ENCODE data around the gene TSPAN13. TPM values are rescaled to one million over a fixed set of nuclear protein-coding genes. Genes with fewer than 3 reads are reported as not detected.
A peak's percentile ranks its signal among the peaks of the same experiment; 100 is the strongest.

TSPAN13 gene
- total RNA-seq, 1 donor from 2014 or later: 19.7 TPM

- DNase-seq: no peak
Measured at GRCh38 chr7:16778476-16778875, 24.9 kb downstream of the TSPAN13 start.

DNA sequence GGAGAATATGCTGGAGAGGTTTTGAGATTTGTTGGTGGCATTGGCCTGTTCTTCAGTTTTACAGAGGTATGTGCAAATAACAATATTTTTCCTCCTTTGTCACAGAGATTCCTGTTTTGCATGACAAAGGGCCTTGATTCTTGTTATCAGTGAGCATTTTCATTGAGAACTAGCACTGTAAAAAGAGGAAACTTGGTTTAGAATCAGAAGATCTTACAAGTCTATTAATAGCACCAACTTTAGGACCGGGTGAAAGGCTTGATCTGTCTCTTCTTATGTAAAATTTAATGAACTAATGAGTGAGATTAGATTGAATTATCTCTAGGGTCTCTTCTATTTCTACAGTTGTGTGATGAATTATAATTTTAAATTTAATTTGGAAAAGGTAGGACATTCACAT lies 25.5 kb downstream of the TSPAN13 start:
- no peak for DNase-seq

- no peak for DNase-seq
Measured at GRCh38 chr7:16780596-16780995, 27.0 kb downstream of the TSPAN13 start.

- DNase-seq: no peak
Measured at GRCh38 chr7:16785321-16785720, 31.8 kb downstream of the TSPAN13 start.

GRCh38 chr7:16785846-16786245 lies 32.3 kb downstream of the TSPAN13 start:
- no peak for DNase-seq

DNA sequence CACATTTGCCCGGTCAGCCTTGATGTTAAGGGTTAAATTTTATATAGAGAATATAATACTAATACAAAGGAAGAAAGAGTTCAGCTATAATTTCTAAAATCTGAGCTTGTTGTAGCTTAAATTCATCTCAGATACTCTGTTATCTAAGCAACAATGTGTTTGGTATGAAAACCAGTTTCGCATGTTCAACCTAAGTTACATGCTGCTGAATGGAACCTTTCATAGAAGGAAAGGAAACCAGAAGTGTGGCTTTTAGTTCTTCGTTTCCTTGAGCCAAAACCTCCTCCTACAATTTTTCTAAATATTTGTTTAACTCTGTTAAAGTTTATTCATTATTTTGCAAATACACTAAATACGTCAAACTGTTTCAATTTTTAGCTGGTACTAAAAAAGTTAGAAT lies 32.7 kb downstream of the TSPAN13 start:
- DNase-seq: no peak

DNA sequence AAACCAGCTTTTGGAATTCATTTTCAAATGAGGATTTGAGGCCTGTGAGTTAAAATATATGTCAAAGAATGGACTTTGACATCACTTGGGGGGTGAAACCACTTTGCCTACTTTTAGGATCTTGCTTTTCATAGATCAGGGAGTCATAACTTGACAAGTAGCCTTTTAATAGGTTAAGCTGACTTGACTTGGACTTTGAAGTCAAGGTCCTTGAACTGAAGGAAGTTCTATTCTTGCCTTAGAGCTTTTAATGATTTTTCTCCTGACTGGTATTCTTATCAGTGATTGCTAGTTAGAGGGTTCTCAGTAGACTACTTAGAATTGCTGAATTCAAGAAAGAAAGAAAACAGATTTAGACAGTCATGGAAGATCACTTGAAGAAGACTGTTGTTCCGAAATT lies 33.6 kb downstream of the TSPAN13 start:
- no peak for DNase-seq

- no peak for DNase-seq
Measured at GRCh38 chr7:16791071-16791470, 37.5 kb downstream of the TSPAN13 start.

- DNase-seq: no peak
Measured at GRCh38 chr7:16791905-16792698, 38.5 kb downstream of the TSPAN13 start.

- no peak for DNase-seq
Measured at GRCh38 chr7:16794986-16795385, 41.4 kb downstream of the TSPAN13 start.

DNA sequence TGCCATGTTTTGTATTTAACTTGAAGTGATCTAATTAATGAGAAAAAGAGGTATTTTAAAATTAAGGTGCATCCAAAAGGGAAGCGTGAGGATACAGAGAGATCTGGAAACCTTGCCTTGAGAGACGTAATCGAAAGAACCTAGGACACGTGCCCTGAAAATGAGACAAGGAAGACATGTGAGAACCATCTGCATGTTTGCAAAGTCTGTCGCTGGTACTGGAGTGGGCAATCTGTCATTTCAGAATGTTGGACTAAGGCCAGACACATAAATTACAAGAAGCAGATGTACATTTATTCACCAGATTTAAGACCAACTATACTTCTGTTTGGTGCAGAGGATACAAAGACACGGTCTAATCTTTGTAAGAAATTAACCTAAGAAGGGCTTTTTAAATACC lies 42.1 kb downstream of the TSPAN13 start:
- peak; percentile 6 for DNase-seq

GRCh38 chr7:16801111-16801542 lies 47.6 kb downstream of the TSPAN13 start:
- peak; percentile 20 for DNase-seq

GRCh38 chr7:16801579-16801978 lies 48.0 kb downstream of the TSPAN13 start:
- DNase-seq: no peak

- no peak for DNase-seq
Measured at GRCh38 chr7:16803125-16803524, 49.6 kb downstream of the TSPAN13 start.

DNA sequence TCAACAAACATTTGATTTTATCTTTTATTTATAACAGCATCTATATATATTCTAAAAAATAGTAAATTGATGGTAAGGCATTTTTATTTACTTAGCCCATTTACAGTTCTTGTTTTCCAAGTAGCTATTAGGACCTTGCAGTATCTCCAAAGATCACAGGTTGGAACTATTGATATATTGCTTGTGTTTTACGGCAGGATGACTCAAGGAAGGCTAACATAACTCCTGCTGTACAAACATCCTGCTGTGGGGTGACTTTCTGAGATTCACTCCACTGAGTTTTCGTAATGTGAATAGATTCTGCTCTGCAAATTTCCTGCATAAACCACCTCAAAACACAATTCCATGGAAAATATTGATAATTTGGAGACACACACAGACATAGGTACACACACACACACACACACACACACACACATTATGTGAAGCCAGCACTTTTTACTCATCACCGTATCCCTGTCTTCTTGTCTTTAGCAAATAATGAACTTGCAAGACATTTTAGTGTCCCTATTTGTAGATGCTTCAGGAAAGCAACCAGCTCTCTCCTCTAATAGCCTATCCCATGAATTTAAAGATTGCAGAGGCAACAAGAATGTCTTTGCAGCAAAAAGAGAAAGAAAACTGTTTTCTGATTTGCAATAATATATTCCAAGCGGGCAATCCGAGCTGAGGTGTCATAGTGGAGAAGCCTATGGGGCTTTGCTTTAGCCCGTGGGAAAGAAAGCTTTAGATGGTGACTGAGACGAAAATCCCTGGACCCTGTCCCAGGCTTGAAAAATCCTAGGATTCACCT lies 50.5 kb downstream of the TSPAN13 start:
- DNase-seq: no peak

GRCh38 chr7:16804674-16805439 lies 51.3 kb downstream of the TSPAN13 start, which contains the start of gene AGR2:
AGR2 (minus strand) TSS chr7:16804999; CDS start chr7:16801796, 3,203 bp downstream.
- peak; percentile 33 for DNase-seq

GRCh38 chr7:16805441-16805840 lies 51.9 kb downstream of the TSPAN13 start:
- no peak for DNase-seq

GRCh38 chr7:16810112-16810511 lies 56.6 kb downstream of the TSPAN13 start:
- no peak for DNase-seq

- no peak for DNase-seq
Measured at GRCh38 chr7:16810573-16810972, 57.0 kb downstream of the TSPAN13 start.

- DNase-seq: no peak
Measured at GRCh38 chr7:16811551-16811950, 58.0 kb downstream of the TSPAN13 start.

- no peak for DNase-seq
Measured at GRCh38 chr7:16812542-16813231, 59.1 kb downstream of the TSPAN13 start.

DNA sequence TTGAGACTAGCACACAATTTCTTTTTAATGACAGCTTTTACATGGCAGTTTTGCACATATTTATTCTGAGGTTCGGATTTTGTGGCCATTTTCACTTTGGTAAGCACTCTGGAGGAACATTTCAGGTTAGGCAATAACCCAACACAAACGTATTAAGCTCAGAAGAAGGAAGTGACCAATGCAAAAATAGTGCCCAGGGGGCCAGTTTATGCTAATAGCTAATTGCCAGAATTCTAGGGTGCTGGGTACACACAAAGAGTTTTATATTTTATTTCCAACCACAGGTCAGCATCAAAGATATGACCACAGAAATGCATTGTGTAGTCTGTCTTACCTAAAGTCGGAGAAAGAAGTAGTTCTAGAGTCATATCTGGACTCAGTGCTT lies 59.7 kb downstream of the TSPAN13 start:
- DNase-seq: no peak
